Measurements from ENCODE around the gene SH3TC1.

SH3TC1 gene

GRCh38 chr4:8242782-8243560 is 43.9 kb downstream of the SH3TC1 start:
- no peaks in the 10 kb centered on the region for H3K9me3 ChIP-seq (ENCODE audit: control insufficient read depth, insufficient read depth, low read length)
- H3K27ac ChIP-seq (ENCODE audit: low read depth, low read length) = no peak overlapping the region

GRCh38 chr4:8244001-8244757 is 45.1 kb downstream of the SH3TC1 start:
- Histone ChIP-seq H3K4me1 (ENCODE audit: control insufficient read depth, low read length) (no peaks in the 10 kb centered on the region), H3K4me2 (ENCODE audit: low read length) (no peak overlapping the region), H4K20me1 (ENCODE audit: control insufficient read depth, insufficient read depth, low read depth, low read length) (no peaks in the 10 kb centered on the region), H3K36me3 (ENCODE audit: control insufficient read depth, low read length) (peaks cover 29% of the 10 kb centered on the region), H3F3A (ENCODE audit: control insufficient read depth, insufficient read depth) (no peaks in the 10 kb centered on the region), H3K79me2 (ENCODE audit: control insufficient read depth, low read length) (no peaks in the 10 kb centered on the region), H3K9me2 (replicated peaks; ENCODE audit: control insufficient read depth, low read length) (no peaks in the 10 kb centered on the region), H3K27ac (ENCODE audit: low read depth, low read length) (no peak overlapping the region), H3K9me3 (ENCODE audit: control insufficient read depth, insufficient read depth, low read length) (no peaks in the 10 kb centered on the region), H3K4me3 (ENCODE audit: low read length) (no peak overlapping the region), H3K27me3 (ENCODE audit: control insufficient read depth, low read length) (no peaks in the 10 kb centered on the region)
- TF ChIP-seq CTCF (IDR thresholded peaks at IDR 0.05; ENCODE audit: low read depth, low read length, poor library complexity, severe bottlenecking) (no peak), EZH2phosphoT487 (IDR thresholded peaks at IDR 0.05; ENCODE audit: borderline replicate concordance, low read length) (no peak)

More at GRCh38 chr4:8242782-8243560, 43.9 kb downstream of the SH3TC1 start:
- H3K36me3 ChIP-seq (ENCODE audit: control insufficient read depth, low read length) = peaks cover 41% of the 10 kb centered on the region
- H3K4me2 ChIP-seq (ENCODE audit: low read length) = no peak overlapping the region
- no peaks in the 10 kb centered on the region for H3K9me2 ChIP-seq (replicated peaks; ENCODE audit: control insufficient read depth, low read length)
- no peaks in the 10 kb centered on the region for H3F3A ChIP-seq (ENCODE audit: control insufficient read depth, insufficient read depth)
- H3K4me1 ChIP-seq (ENCODE audit: control insufficient read depth, low read length) = peaks cover 11% of the 10 kb centered on the region
- no peaks in the 10 kb centered on the region for H4K20me1 ChIP-seq (ENCODE audit: control insufficient read depth, insufficient read depth, low read depth, low read length)
- no peaks in the 10 kb centered on the region for H3K27me3 ChIP-seq (ENCODE audit: control insufficient read depth, low read length)
- no peak for TF ChIP-seq CTCF (IDR thresholded peaks at IDR 0.05; ENCODE audit: low read depth, low read length, poor library complexity, severe bottlenecking)
- no peak for TF ChIP-seq EZH2phosphoT487 (IDR thresholded peaks at IDR 0.05; ENCODE audit: borderline replicate concordance, low read length)
- no peaks in the 10 kb centered on the region for H3K79me2 ChIP-seq (ENCODE audit: control insufficient read depth, low read length)
- H3K4me3 ChIP-seq (ENCODE audit: low read length) = no peak overlapping the region

GRCh38 chr4:8244931-8245460 is 45.9 kb downstream of the SH3TC1 start:
- peaks cover 22% of the 10 kb centered on the region for H3K36me3 ChIP-seq (ENCODE audit: control insufficient read depth, low read length)
- no peaks in the 10 kb centered on the region for H3K79me2 ChIP-seq (ENCODE audit: control insufficient read depth, low read length)
- no peaks in the 10 kb centered on the region for H3F3A ChIP-seq (ENCODE audit: control insufficient read depth, insufficient read depth)
- no peaks in the 10 kb centered on the region; the same call in 1 of the 2 replicates for H3K27me3 ChIP-seq (ENCODE audit: control insufficient read depth, low read length)
- H3K4me3 ChIP-seq (ENCODE audit: low read length) = no peak overlapping the region
- no peak overlapping the region for H3K27ac ChIP-seq (ENCODE audit: low read depth, low read length)
- no peaks in the 10 kb centered on the region for H4K20me1 ChIP-seq (ENCODE audit: control insufficient read depth, insufficient read depth, low read depth, low read length)
- H3K4me2 ChIP-seq (ENCODE audit: low read length) = no peak overlapping the region
- H3K9me2 ChIP-seq (replicated peaks; ENCODE audit: control insufficient read depth, low read length) = no peaks in the 10 kb centered on the region
- no peaks in the 10 kb centered on the region for H3K4me1 ChIP-seq (ENCODE audit: control insufficient read depth, low read length)
- H3K9me3 ChIP-seq (ENCODE audit: control insufficient read depth, insufficient read depth, low read length) = no peaks in the 10 kb centered on the region
- TF ChIP-seq EZH2phosphoT487 (IDR thresholded peaks at IDR 0.05; ENCODE audit: borderline replicate concordance, low read length) (no peak), CTCF (IDR thresholded peaks at IDR 0.05; ENCODE audit: low read depth, low read length, poor library complexity, severe bottlenecking) (no peak)
